Dermis microvascular lymphatic vessel endothelial cell (primary cell): ENCODE data around the gene TAT. TPM values are rescaled to one million over a fixed set of nuclear protein-coding genes. Genes with fewer than 3 reads are reported as not detected.
A peak's percentile ranks its signal among the peaks of the same experiment; 100 is the strongest.
"Not testable (repeated sequence)": the region's sequence is repeated elsewhere in the genome, so short reads cannot be mapped to it uniquely, and the experiment has no call there.

ENCODE experiments used
- DNase-seq, 2 donors: peaks; one replicate each; pipeline versions ENCODE4 v3.0.0 to v3.0.0-alpha.2; 2010; ENCODE audit warnings: low read depth in 2 of 2
- total RNA-seq: library from RNA; depleted of rRNA; stranded (reverse); fragments of >200 nt; gene quantifications from 2 replicates; pipeline ENCODE4 v1.2.1, GENCODE V29; 2014

TAT gene
- not detected in 2 replicates for total RNA-seq

GRCh38 chr16:71576971-71577370, at the start of gene TAT:
TSS of gene TAT (minus strand) at chr16:71577092. CDS start at chr16:71576415, 677 bp downstream.
- no peak for DNase-seq

GRCh38 chr16:71626018-71626857, 49.3 kb upstream of the TAT start, which contains the start of gene MARVELD3:
TSS of gene MARVELD3 (plus strand) at chr16:71626184. CDS start at chr16:71626230, 46 bp downstream.
- no peak for DNase-seq

- no peak for DNase-seq
These were observed 48.4 kb upstream of the TAT start for GRCh38 chr16:71625113-71625850.

GRCh38 chr16:71623597-71623996, 46.7 kb upstream of the TAT start:
- no peak for DNase-seq

- no peak for DNase-seq
These were observed 45.2 kb upstream of the TAT start for GRCh38 chr16:71622088-71622487.

- DNase-seq = no peak
These were observed 41.5 kb upstream of the TAT start for GRCh38 chr16:71618429-71618828.

GRCh38 chr16:71614956-71615355, 38.1 kb upstream of the TAT start:
- not testable (repeated sequence) for DNase-seq

- DNase-seq = peak; percentile 15 to 59
These were observed 34.3 kb upstream of the TAT start for GRCh38 chr16:71610936-71611871.

- no peak for DNase-seq
These were observed 33.6 kb upstream of the TAT start for GRCh38 chr16:71610447-71610846.

GRCh38 chr16:71609066-71609465, 32.2 kb upstream of the TAT start:
- DNase-seq = no peak

GRCh38 chr16:71600822-71601221, 23.9 kb upstream of the TAT start:
- DNase-seq = no peak

- not testable (repeated sequence) for DNase-seq
These were observed 21.5 kb upstream of the TAT start for GRCh38 chr16:71598426-71598825.

- not testable (repeated sequence) for DNase-seq
These were observed 18.5 kb upstream of the TAT start for GRCh38 chr16:71595340-71595826.

GRCh38 chr16:71594000-71594646, 17.2 kb upstream of the TAT start:
- no peak for DNase-seq

GRCh38 chr16:71593048-71593999, 16.4 kb upstream of the TAT start:
- no peak for DNase-seq

- DNase-seq = no peak
These were observed 15.0 kb upstream of the TAT start for GRCh38 chr16:71591917-71592316.

GRCh38 chr16:71590584-71590983, 13.7 kb upstream of the TAT start:
- DNase-seq = no peak

- DNase-seq = not testable (repeated sequence)
These were observed 13.2 kb upstream of the TAT start for GRCh38 chr16:71590071-71590470.

GRCh38 chr16:71589334-71589733, 12.4 kb upstream of the TAT start:
- DNase-seq = not testable (repeated sequence)

- no peak for DNase-seq
These were observed 8.4 kb upstream of the TAT start for GRCh38 chr16:71585318-71585703.
